NCI-H526 treated with DMSO at 0.1 percent for 48 hours (cell line): ENCODE results near the gene CYB561D1.

Experiments used
- DNase-seq: peaks from one replicate; lab custom pipeline; 2025; lab: John Stamatoyannopoulos, UW

The CYB561D1 gene

DNA sequence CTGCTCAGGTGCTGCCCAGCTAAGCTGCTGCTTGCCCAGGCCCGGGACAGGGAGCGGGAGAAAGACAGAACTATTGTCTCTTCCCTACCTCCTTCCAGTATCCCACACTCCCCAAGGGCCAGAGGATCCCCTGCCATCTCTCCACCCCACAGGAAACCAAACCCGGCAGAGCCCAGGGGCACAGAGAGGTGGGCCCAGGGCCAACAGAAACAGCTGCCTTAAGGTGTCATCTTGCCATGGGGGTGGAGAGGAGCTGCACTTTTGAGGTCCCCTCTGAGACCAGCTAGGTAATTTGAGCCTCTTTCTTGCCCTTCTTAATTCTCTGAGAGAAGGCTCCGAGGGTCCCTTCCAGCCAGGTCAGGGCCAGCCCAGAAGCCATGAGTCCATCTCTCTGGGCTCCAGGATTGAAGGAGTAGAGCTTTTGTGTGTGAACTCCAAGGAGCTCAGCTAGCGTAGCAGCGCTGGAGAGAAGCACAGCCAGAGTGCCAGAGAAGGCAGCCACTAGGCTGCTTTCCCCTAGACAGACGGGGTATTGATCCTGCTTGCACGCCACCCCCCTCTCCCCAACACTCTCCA lies 36.1 kb downstream of the CYB561D1 start:
- DNase-seq: no peak

DNA sequence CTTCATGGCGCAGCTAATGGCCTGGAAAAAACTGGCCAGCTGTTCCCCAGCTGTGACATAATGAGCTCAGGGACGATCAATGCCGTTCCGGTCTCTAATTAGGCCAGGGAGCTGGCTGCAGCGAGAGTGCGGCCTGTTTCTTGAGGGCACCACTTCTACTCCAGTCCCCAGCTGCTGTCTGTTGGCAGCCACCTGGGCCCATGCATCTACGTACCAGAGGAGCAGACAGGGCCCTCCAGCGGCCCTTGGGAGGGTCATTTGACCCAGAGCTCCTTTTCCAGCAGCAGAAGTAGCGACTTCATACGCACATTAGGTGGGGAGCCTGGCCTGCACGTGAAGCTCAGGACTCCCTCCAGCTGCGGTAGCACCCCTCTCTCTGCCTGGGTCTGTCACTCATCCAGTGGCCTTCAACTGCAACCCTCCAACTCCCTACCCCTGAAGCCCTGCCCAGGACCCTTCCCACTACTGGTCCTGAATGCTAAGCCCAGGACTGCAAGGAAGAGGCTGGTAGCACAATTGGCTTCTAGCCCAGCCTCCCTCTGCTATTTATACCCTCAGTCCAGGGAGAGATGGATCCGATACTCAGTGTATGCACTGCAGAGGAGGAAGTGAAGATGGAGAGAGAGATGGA lies 36.7 kb downstream of the CYB561D1 start:
- DNase-seq: no peak

GRCh38 chr1:109531380-109531779 lies 37.5 kb downstream of the CYB561D1 start:
- no peak for DNase-seq

DNA sequence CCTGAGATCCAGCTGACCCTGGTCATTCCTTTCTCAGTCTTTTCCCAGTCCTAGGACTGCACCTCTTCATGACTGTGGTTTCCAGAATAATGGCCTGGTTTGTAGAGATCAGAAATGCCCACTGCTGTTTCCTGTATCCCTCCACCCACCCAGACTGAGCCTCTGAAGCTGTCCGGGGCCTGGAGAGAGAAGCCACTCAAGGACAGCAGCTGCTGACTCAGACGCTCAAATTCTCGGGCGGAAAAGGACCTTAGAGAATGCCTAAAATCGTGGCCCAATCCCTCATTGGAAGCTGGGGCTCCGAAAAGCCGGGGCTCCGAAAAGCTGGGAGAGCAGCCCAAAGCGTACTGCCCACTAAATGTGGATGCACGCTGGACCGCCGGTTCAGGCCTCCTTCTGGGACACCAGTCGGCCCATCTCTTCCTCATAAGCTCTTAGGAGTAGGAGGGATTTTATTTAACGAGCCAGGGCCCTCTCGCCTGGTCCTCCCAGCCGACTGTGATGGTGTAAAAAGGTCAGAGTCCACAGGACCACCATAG lies 38.0 kb downstream of the CYB561D1 start:
- DNase-seq: no peak

DNA sequence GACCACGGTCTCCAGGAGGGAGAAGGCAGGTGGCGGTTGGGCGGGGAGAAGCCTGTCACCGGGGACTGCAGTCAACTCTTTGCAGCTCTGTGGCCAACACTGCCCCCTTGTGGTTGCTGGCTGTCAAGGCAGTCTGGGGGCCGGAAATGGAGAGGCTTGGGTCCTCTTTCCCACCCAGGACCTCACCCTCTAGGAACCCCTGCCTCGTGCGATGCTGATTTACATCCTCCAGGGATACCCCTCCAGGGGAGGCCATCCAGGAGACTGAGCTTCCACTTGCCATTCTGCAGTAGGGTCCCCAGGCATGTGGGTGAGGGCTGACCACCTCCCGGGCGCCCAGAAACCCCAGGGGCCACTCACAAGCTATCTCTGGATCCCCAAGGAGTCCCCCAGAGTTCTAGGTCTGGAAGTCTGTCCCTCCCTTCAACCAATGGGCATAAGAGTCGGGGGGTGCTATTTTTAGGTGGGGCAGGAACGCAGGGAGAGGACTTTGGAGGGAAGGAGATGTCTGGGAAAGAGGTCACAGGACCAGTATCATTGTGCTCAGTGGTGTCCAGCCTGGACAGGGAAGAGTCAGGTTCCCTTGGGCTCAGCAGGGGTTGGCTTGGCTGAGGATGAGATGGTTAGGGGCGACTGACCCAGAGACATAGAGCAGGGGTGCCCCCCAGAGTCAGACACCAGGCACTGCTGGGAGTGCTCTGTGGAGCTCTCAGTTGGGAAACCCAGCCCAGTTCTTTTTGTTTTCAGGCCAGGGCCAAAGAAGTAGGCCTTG lies 38.7 kb downstream of the CYB561D1 start:
- DNase-seq: peak; percentile 42

DNA sequence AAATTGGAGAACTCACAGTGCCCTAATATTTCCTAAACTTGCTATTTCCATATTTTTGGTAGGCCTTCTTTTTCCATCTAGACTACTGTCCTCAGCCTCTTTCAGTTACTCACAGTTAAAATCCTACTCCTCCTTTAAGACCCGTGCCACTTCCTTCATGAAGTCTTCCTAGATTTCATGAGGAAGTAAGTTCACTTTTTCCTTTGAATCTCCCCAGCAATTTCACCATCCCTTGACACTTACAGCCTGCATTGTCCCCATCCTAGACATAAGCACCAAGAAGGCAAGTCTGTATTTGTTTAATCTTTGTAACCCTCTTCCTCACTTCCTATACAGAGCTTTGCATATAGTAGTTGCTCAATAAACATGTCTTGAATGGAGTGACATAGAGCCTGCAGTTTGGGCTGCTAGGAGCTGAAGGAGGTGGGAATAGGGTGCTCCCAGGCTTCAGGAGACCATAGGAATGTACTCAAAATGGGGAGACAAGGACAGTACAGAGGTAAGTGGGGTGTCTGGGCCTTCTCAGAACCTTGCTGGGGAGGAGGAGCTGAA lies 40.5 kb downstream of the CYB561D1 start:
- DNase-seq: no peak

DNA sequence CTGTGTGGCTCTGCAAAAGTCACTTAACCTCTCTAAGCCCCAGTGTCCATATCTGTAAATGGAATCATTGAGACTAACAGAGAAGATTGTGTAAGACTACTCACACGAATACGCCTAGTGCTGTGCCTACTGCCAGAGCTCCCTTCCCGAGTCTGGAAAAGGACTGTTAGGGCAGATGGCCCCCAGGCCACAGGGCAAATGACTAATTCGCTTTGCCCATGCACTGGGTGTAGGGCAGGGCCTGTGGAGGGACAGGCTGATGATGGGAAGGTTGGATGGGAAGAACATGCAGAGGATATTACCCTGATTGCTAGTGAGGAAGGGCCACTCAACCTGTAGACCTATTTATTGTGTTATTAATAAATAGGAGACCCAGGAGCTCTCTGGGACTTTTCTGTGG lies 41.6 kb downstream of the CYB561D1 start:
- no peak for DNase-seq

- DNase-seq: no peak
These were observed 42.1 kb downstream of the CYB561D1 start for GRCh38 chr1:109535971-109536491.

- DNase-seq: no peak
These were observed 43.7 kb downstream of the CYB561D1 start for GRCh38 chr1:109537450-109538178.

- DNase-seq: no peak
These were observed 45.1 kb downstream of the CYB561D1 start for GRCh38 chr1:109538827-109539555.

- no peak for DNase-seq
These were observed 45.8 kb downstream of the CYB561D1 start, which contains the start of gene GPR61 for GRCh38 chr1:109539676-109540075. Gene GPR61, plus strand, starts transcription at chr1:109539872. Its CDS starts 3,151 bp downstream, at chr1:109543023.

- no peak for DNase-seq
These were observed 47.2 kb downstream of the CYB561D1 start for GRCh38 chr1:109541102-109541501.

DNA sequence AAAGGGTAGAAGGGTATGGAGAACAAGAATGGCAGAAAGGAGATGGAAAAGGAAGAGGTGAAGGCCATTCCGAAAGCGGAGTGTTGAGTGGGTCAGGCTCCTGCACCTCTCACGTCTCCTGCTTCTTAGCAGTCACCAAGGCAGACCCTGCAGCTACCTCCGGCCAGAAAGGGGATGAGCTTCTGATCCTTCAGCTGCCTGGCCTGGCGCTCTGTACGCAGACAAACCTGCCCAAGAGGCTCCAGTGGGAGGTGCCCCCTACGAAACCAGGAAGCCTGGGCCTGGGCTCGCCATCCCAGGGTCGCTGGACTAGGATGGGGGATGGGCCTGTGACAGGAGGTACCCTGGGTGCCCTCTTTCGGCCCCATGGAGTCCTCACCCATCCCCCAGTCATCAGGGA lies 48.8 kb downstream of the CYB561D1 start:
- no peak for DNase-seq

DNA sequence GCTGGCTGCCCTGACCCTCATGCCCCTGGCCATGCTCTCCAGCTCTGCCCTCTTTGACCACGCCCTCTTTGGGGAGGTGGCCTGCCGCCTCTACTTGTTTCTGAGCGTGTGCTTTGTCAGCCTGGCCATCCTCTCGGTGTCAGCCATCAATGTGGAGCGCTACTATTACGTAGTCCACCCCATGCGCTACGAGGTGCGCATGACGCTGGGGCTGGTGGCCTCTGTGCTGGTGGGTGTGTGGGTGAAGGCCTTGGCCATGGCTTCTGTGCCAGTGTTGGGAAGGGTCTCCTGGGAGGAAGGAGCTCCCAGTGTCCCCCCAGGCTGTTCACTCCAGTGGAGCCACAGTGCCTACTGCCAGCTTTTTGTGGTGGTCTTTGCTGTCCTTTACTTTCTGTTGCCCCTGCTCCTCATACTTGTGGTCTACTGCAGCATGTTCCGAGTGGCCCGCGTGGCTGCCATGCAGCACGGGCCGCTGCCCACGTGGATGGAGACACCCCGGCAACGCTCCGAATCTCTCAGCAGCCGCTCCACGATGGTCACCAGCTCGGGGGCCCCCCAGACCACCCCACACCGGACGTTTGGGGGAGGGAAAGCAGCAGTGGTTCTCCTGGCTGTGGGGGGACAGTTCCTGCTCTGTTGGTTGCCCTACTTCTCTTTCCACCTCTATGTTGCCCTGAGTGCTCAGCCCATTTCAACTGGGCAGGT lies 49.5 kb downstream of the CYB561D1 start:
- no peak for DNase-seq

DNA sequence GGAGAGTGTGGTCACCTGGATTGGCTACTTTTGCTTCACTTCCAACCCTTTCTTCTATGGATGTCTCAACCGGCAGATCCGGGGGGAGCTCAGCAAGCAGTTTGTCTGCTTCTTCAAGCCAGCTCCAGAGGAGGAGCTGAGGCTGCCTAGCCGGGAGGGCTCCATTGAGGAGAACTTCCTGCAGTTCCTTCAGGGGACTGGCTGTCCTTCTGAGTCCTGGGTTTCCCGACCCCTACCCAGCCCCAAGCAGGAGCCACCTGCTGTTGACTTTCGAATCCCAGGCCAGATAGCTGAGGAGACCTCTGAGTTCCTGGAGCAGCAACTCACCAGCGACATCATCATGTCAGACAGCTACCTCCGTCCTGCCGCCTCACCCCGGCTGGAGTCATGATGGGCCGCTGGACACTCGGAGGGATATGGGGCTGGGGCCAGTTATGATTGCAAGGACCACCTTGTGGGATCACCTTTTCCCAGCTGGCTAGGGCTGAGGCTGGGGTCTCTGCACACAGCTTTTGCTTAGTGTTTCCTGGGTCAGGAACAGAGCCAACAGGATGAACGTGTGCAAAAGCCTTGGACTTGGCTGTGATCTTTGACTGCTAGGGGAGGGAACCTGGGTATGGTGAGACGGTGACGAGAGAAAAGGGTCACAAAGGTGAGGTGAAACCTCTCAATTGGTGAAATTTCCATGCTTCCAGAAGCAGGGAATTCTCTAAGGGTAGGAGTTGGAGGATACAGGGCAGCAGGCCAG lies 50.3 kb downstream of the CYB561D1 start:
- no peak for DNase-seq

- DNase-seq: peak; percentile 91
These were observed 52.6 kb downstream of the CYB561D1 start for GRCh38 chr1:109546311-109547109.

DNA sequence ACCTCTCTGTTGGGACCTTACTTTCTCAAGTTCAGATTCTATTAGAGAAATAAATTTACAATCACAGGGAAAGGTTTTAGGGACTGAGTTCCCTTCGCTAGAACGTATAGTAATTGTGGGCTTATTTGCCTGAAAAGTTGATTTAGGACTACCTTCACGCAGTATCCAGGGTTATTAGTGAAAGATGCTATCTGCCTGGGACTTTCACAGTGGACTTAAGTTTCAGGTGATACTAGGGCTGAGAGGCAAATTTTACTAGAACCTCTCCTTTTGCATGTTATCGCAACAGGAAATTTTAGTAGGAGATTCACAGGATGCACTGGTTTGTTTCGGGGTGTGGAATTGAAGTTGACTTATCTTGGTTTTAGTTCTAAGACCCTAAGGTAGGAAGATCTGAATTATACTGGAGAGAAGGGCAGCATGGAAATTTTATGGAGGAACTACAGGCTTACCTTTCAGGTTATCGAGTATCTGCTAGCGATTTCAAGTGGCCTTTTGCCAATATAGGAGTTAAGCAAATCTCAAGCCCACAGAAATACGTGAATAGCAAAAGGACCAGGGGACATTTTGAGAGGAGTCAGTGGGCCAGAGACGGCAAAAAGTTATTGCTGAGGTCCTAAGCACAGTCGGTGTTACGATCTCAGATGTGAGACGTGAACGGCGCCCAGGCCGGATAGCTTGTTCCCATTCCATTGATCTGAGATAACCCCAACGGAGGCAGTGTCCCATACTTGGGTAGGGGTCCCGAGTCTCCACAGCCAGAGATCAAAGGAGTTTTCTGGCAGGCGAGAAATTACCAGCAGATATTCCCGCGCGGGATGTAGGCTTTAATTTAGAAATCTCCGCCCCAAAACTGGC lies 53.8 kb downstream of the CYB561D1 start:
- DNase-seq: no peak
